SU-DHL-6 (cell line): ENCODE results near the gene FOXO4.

Experiments used
- CTCF ChIP-seq: fragments of 200-600 bp; sonication (generic); IDR thresholded peaks from one replicate; pipeline ENCODE4 v1.5.1; 2017; ENCODE audit warnings: antibody characterized with exemption, mild to moderate bottlenecking, low read length, moderate library complexity; ENCODE audit not compliant: insufficient read depth, poor library complexity, severe bottlenecking
- EZH2phosphoT487 ChIP-seq: fragments of 200-600 bp; sonication (generic), shearing (Covaris generic); conservative IDR thresholded peaks from 2 replicates; pipeline ENCODE4 v1.6.1; 2018; ENCODE audit warnings: mild to moderate bottlenecking, antibody characterized with exemption, low read length, moderate library complexity, mixed read lengths

GRCh38 chrX:71128166-71128833 lies 32.6 kb downstream of the FOXO4 start:
- TF ChIP-seq CTCF (no peak), EZH2phosphoT487 (no peak)
